ENCODE data around the gene URB2.

URB2 gene

DNA sequence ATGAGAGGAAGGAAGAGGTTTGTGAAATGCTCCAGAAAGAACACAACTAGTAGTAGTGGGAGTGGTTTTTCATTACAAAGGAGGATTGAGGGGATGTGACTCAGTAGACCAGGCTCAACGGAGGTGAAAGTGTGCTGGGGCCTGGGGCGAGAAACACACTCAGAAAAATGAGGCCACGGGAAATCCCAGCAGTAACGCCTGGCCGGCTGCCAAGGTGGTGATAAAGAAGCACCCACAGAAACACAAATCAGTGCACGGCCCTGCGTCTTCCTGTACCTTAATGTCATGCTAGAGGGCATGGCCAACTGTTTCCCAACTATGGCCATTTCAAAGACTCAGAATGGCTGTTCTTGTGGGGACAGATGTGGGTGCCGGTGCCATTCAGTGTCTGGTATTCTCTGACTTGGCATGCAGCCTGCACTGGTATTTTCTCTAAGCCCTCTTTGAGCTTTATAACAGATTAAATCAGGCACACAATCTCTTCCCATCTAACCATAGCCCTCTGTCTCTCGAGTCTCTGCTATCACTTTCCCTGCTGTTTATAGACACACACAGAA, 38.2 kb downstream of the URB2 start:
- no peak overlapping the region for H3K9ac ChIP-seq (ENCODE audit: low read length in 2 of 2)
- H3K9me3 ChIP-seq (ENCODE audit: control insufficient read depth in 2 of 2, low read length in 2 of 2) = no peaks in the 10 kb centered on the region
- H3K4me1 ChIP-seq (ENCODE audit: control insufficient read depth, insufficient read depth, low read length) = peaks cover 29% of the 10 kb centered on the region
- no peak overlapping the region for H3K27ac ChIP-seq (ENCODE audit: low read length)
- H3K4me3 ChIP-seq (ENCODE audit: low read length in 2 of 2) = no peak overlapping the region
- no peaks in the 10 kb centered on the region for H3K27me3 ChIP-seq (ENCODE audit: control insufficient read depth in 1 of 2, insufficient read depth in 2 of 2, low read length in 2 of 2)
- H3K36me3 ChIP-seq (ENCODE audit: control insufficient read depth in 2 of 2, insufficient read depth in 2 of 2, low read length in 2 of 2) = peaks cover 0 to 4% of the 10 kb centered on the region in 2 donors

DNA sequence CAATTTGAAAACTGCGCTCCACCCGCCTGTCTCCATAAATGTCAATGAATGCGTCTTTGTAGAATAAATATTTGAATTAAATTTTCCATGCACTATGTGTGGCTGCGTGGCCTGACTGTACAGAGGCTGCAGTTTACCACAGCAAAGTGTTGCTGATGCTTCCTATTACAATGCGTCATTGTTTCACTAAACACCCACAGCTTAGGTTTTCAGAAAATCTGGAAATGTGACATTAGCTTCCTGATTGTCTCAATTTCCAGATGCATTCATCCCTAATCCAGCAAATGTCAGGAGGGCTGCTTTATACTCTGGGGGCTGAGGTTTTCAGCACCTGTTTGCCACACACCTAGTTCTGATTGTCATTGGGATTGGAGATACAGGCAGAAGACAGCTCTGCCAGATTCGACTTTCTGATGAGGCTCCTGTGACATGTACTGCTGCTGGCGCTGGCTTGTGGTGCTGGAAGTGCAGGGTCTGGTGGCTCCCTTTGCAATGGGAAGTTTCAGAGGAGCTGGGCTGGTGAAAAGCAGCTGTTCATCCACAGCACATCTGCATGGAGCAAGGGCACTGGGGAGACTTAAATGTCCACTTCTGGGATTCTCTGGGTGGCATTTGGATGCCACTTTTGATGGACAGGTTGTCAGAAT, 40.0 kb downstream of the URB2 start:
- H3K27me3 ChIP-seq (ENCODE audit: control insufficient read depth in 1 of 2, insufficient read depth in 2 of 2, low read length in 2 of 2) = no peaks in the 10 kb centered on the region
- H3K4me3 ChIP-seq (ENCODE audit: low read length in 2 of 2) = no peak overlapping the region
- H3K9ac ChIP-seq (ENCODE audit: low read length in 2 of 2) = no peak overlapping the region
- no peaks in the 10 kb centered on the region for H3K36me3 ChIP-seq (ENCODE audit: control insufficient read depth in 2 of 2, insufficient read depth in 2 of 2, low read length in 2 of 2)
- H3K27ac ChIP-seq (ENCODE audit: low read length) = no peak overlapping the region
- peaks cover 29% of the 10 kb centered on the region for H3K4me1 ChIP-seq (ENCODE audit: control insufficient read depth, insufficient read depth, low read length)
- no peaks in the 10 kb centered on the region for H3K9me3 ChIP-seq (ENCODE audit: control insufficient read depth in 2 of 2, low read length in 2 of 2)

DNA sequence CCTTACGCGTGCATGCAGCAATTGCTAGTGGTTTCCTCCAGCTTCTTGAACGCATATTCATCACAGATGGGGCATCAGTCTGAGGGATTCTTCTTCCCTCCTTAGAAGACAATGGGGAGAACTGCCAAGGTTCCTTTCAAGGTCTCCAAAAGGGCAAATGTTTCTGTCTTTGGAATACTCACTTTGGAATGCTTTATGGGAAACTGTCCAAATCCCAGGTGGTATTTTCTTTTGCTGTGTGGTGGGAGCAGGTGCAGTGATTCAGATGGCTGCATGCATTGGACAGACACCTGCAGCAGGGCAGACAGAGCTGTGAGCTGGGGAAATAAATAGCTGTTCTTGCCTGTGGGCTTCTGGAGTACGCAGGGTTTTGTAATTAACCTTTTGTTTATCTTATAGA, 40.5 kb downstream of the URB2 start:
- Histone ChIP-seq H3K9ac (ENCODE audit: low read length in 2 of 2) (no peak overlapping the region), H3K36me3 (ENCODE audit: control insufficient read depth in 2 of 2, insufficient read depth in 2 of 2, low read length in 2 of 2) (no peaks in the 10 kb centered on the region), H3K9me3 (ENCODE audit: control insufficient read depth in 2 of 2, low read length in 2 of 2) (no peaks in the 10 kb centered on the region), H3K27ac (ENCODE audit: low read length) (no peak overlapping the region), H3K27me3 (ENCODE audit: control insufficient read depth in 1 of 2, insufficient read depth in 2 of 2, low read length in 2 of 2) (no peaks in the 10 kb centered on the region), H3K4me1 (ENCODE audit: control insufficient read depth, insufficient read depth, low read length) (peaks cover 23% of the 10 kb centered on the region), H3K4me3 (ENCODE audit: low read length in 2 of 2) (no peak overlapping the region)

DNA sequence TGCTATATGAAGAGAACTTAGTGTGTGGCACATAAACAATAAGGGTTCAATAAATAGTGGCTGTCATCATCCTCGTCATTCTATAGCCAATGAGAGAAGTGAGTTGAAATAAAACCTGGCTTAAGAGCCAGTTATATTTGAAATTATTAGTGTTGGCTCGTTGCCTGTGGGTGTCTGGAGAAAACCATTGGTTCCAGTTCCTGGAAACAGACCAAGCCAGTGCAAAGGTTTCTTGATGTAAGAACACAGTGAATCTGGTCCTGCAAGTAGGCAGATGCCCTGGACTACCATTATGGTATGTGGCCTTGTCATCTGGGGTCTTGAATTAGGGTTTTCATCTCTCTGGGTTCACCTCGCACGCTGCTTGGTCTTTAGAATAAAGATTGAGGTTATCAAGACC, 43.3 kb downstream of the URB2 start:
- no peaks in the 10 kb centered on the region for H3K36me3 ChIP-seq (ENCODE audit: control insufficient read depth in 2 of 2, insufficient read depth in 2 of 2, low read length in 2 of 2)
- H3K9ac ChIP-seq (ENCODE audit: low read length in 2 of 2) = no peak overlapping the region
- H3K9me3 ChIP-seq (ENCODE audit: control insufficient read depth in 2 of 2, low read length in 2 of 2) = no peaks in the 10 kb centered on the region
- H3K4me1 ChIP-seq (ENCODE audit: control insufficient read depth, insufficient read depth, low read length) = peaks cover 11% of the 10 kb centered on the region
- H3K27ac ChIP-seq (ENCODE audit: low read length) = no peak overlapping the region
- no peak overlapping the region for H3K4me3 ChIP-seq (ENCODE audit: low read length in 2 of 2)
- no peaks in the 10 kb centered on the region for H3K27me3 ChIP-seq (ENCODE audit: control insufficient read depth in 1 of 2, insufficient read depth in 2 of 2, low read length in 2 of 2)

GRCh38 chr1:229671310-229671709, 45.3 kb downstream of the URB2 start:
- Histone ChIP-seq H3K27me3 (ENCODE audit: control insufficient read depth in 1 of 2, insufficient read depth in 2 of 2, low read length in 2 of 2) (no peaks in the 10 kb centered on the region), H3K27ac (ENCODE audit: low read length) (no peak overlapping the region), H3K9me3 (ENCODE audit: control insufficient read depth in 2 of 2, low read length in 2 of 2) (no peaks in the 10 kb centered on the region), H3K4me1 (ENCODE audit: control insufficient read depth, insufficient read depth, low read length) (peaks cover 6% of the 10 kb centered on the region), H3K9ac (ENCODE audit: low read length in 2 of 2) (no peak overlapping the region), H3K4me3 (ENCODE audit: low read length in 2 of 2) (no peak overlapping the region), H3K36me3 (ENCODE audit: control insufficient read depth in 2 of 2, insufficient read depth in 2 of 2, low read length in 2 of 2) (no peaks in the 10 kb centered on the region)

DNA sequence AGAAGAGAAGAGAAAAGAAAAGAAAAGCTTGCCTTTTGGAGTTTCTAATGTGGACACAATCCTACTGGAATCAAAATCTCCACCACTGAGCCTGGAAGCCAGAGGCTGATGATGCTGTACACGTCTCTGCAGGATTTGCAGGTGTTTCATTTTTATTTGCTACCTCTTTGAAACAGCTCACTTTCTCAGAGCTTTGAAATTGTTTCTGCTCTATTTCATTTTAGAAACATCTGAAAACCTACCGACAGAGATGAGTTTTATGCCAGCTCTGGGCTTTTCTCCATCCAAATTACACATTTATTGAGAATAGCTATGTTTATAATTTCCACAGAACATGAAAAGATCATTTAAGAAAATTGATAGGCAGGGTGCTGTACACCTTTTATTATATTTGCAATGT, 46.2 kb downstream of the URB2 start:
- no peaks in the 10 kb centered on the region for H3K9me3 ChIP-seq (ENCODE audit: control insufficient read depth in 2 of 2, low read length in 2 of 2)
- H3K27me3 ChIP-seq (ENCODE audit: control insufficient read depth in 1 of 2, insufficient read depth in 2 of 2, low read length in 2 of 2) = no peaks in the 10 kb centered on the region
- H3K4me1 ChIP-seq (ENCODE audit: control insufficient read depth, insufficient read depth, low read length) = peaks cover 5% of the 10 kb centered on the region
- H3K27ac ChIP-seq (ENCODE audit: low read length) = no peak overlapping the region
- no peak overlapping the region for H3K9ac ChIP-seq (ENCODE audit: low read length in 2 of 2)
- H3K36me3 ChIP-seq (ENCODE audit: control insufficient read depth in 2 of 2, insufficient read depth in 2 of 2, low read length in 2 of 2) = no peaks in the 10 kb centered on the region
- no peak overlapping the region for H3K4me3 ChIP-seq (ENCODE audit: low read length in 2 of 2)

GRCh38 chr1:229674042-229674441, 48.0 kb downstream of the URB2 start:
- Histone ChIP-seq H3K36me3 (ENCODE audit: control insufficient read depth in 2 of 2, insufficient read depth in 2 of 2, low read length in 2 of 2) (no peaks in the 10 kb centered on the region), H3K4me1 (ENCODE audit: control insufficient read depth, insufficient read depth, low read length) (peaks cover 3% of the 10 kb centered on the region), H3K27me3 (ENCODE audit: control insufficient read depth in 1 of 2, insufficient read depth in 2 of 2, low read length in 2 of 2) (no peaks in the 10 kb centered on the region), H3K4me3 (ENCODE audit: low read length in 2 of 2) (no peak overlapping the region), H3K9me3 (ENCODE audit: control insufficient read depth in 2 of 2, low read length in 2 of 2) (no peaks in the 10 kb centered on the region), H3K27ac (ENCODE audit: low read length) (no peak overlapping the region), H3K9ac (ENCODE audit: low read length in 2 of 2) (no peak overlapping the region)

DNA sequence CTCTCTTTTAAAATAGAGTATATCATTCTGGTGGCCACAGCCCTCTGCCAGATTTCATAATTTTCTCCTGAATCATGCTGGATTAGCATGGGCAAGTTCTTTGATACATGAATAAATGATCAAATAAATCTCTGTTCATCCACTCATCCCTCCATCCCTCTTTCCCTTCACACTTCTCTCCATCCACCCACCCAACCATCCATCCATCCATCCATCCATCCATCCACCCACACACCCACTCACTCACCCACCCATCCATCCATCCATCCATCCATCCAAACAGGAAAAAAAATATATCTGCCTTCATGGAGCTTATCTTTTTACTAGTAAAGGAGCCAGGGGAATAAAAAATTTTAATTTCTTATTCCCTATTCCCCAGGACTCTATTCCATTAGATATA, 49.3 kb downstream of the URB2 start:
- no peaks in the 10 kb centered on the region for H3K4me1 ChIP-seq (ENCODE audit: control insufficient read depth, insufficient read depth, low read length)
- H3K4me3 ChIP-seq (ENCODE audit: low read length in 2 of 2) = no peak overlapping the region
- no peaks in the 10 kb centered on the region for H3K36me3 ChIP-seq (ENCODE audit: control insufficient read depth in 2 of 2, insufficient read depth in 2 of 2, low read length in 2 of 2)
- H3K27me3 ChIP-seq (ENCODE audit: control insufficient read depth in 1 of 2, insufficient read depth in 2 of 2, low read length in 2 of 2) = no peaks in the 10 kb centered on the region
- no peak overlapping the region for H3K27ac ChIP-seq (ENCODE audit: low read length)
- no peak overlapping the region for H3K9ac ChIP-seq (ENCODE audit: low read length in 2 of 2)
- peaks cover 0 to 2% of the 10 kb centered on the region in 2 donors for H3K9me3 ChIP-seq (ENCODE audit: control insufficient read depth in 2 of 2, low read length in 2 of 2)

DNA sequence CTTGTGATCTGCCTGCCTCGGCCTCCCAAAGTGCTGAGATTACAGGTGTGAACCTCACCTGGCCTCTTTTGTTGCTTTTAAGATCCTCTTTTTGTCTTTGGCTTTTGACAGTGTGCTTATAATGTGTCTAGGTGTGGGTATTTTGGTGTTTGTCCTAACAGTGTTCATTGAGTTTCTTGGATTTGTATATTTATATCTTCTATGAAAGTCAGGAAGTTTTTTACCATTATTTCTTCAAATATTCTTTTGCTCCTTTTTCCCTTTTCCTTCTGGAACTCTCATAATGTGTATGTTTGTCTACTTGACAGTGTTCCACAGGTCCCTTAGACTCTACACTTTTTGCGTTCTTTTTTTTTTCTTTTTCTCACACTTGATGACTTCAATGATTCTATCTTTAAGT, 59.1 kb downstream of the URB2 start:
- H3K27ac ChIP-seq (ENCODE audit: low read length) = no peak overlapping the region
- H3K36me3 ChIP-seq (ENCODE audit: control insufficient read depth in 2 of 2, insufficient read depth in 2 of 2, low read length in 2 of 2) = no peaks in the 10 kb centered on the region
- H3K9me3 ChIP-seq (ENCODE audit: control insufficient read depth in 2 of 2, low read length in 2 of 2) = peaks cover 3 to 6% of the 10 kb centered on the region in 2 donors
- H3K4me3 ChIP-seq (ENCODE audit: low read length in 2 of 2) = no peak overlapping the region
- H3K27me3 ChIP-seq (ENCODE audit: control insufficient read depth in 1 of 2, insufficient read depth in 2 of 2, low read length in 2 of 2) = no peaks in the 10 kb centered on the region
- no peak overlapping the region for H3K9ac ChIP-seq (ENCODE audit: low read length in 2 of 2)
- H3K4me1 ChIP-seq (ENCODE audit: control insufficient read depth, insufficient read depth, low read length) = no peaks in the 10 kb centered on the region

DNA sequence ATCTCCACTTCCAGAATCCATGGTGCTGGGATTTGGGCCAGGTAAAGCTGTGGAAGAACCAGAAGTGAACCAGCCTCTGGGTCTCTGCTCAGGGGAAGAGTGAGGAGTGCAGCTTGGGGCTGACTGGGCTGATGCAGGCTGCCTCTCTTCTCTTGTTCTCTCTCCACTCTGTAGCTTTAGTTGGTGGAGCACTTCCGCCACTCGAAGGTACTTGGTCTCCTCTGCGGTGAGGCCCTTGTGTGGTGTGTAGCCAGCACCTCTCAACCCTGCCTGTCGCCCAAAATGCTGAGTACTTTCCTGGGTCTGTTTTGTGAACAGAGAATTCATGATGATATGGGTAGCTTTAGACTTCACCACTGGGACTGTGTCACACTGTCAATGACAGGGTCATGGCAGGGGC, 63.2 kb downstream of the URB2 start:
- peaks cover 0 to 3% of the 10 kb centered on the region in 2 donors for H3K9me3 ChIP-seq (ENCODE audit: control insufficient read depth in 2 of 2, low read length in 2 of 2)
- no peaks in the 10 kb centered on the region for H3K36me3 ChIP-seq (ENCODE audit: control insufficient read depth in 2 of 2, insufficient read depth in 2 of 2, low read length in 2 of 2)
- H3K4me1 ChIP-seq (ENCODE audit: control insufficient read depth, insufficient read depth, low read length) = no peaks in the 10 kb centered on the region
- H3K4me3 ChIP-seq (ENCODE audit: low read length in 2 of 2) = no peak overlapping the region
- no peak overlapping the region for H3K27ac ChIP-seq (ENCODE audit: low read length)
- no peak overlapping the region for H3K9ac ChIP-seq (ENCODE audit: low read length in 2 of 2)
- H3K27me3 ChIP-seq (ENCODE audit: control insufficient read depth in 1 of 2, insufficient read depth in 2 of 2, low read length in 2 of 2) = no peaks in the 10 kb centered on the region

DNA sequence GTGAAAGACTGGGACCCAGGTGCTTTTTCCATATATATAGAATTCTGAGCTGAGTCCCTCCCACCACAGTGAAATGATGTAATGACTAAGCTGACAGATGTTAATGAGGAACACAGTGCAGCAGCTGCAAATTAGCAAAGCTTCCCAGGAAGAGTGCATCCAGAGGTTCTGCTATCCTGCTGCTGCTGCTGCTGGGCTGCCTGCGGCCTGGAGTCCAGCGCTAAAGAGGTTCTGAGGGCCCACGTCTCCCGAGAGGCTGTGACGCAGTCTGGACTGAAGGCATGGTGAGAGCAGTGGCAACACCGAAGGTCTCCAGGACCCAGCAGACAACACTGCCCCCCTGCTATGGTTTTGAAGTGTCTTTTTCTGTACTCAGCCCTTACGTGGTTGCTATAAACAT, 63.9 kb downstream of the URB2 start:
- Histone ChIP-seq H3K36me3 (ENCODE audit: control insufficient read depth in 2 of 2, insufficient read depth in 2 of 2, low read length in 2 of 2) (no peaks in the 10 kb centered on the region), H3K27ac (ENCODE audit: low read length) (no peak overlapping the region), H3K9ac (ENCODE audit: low read length in 2 of 2) (no peak overlapping the region), H3K27me3 (ENCODE audit: control insufficient read depth in 1 of 2, insufficient read depth in 2 of 2, low read length in 2 of 2) (no peaks in the 10 kb centered on the region), H3K4me1 (ENCODE audit: control insufficient read depth, insufficient read depth, low read length) (no peaks in the 10 kb centered on the region), H3K9me3 (ENCODE audit: control insufficient read depth in 2 of 2, low read length in 2 of 2) (peaks cover 0 to 3% of the 10 kb centered on the region in 2 donors), H3K4me3 (ENCODE audit: low read length in 2 of 2) (no peak overlapping the region)
